T-helper 17 cell (primary cell): ENCODE results near the gene TSG101. TPM values are rescaled to one million over a fixed set of nuclear protein-coding genes. Genes with fewer than 3 reads are reported as not detected.

Source experiments
- ATAC-seq: fragments of 150-1000 bp; cut with Tn5 transposase; 2 replicates; pipeline ENCODE4 v1.10.0; 2021; ENCODE audit warnings: mild to moderate bottlenecking, moderate library complexity
- DNase-seq, 3 donors: peaks; one replicate each; pipeline versions ENCODE4 v3.0.0 to v3.0.0-alpha.2; 2020 to 2021
- H3K9me3 ChIP-seq: one replicate; pipeline ENCODE4 v1.7.0; 2013; ENCODE audit warnings: low read length, mild to moderate bottlenecking; ENCODE audit not compliant: control insufficient read depth, poor library complexity, severe bottlenecking
- H3K27ac Mint-ChIP-seq: one replicate; pipeline ENCODE4 v1.8.0; 2022; ENCODE audit warnings: mild to moderate bottlenecking, moderate library complexity, mixed read lengths
- H3K27me3 Mint-ChIP-seq: one replicate; pipeline ENCODE4 v1.8.0; 2022; ENCODE audit warnings: mixed read lengths
- H3K36me3 Mint-ChIP-seq: one replicate; pipeline ENCODE4 v1.8.0; 2022; ENCODE audit warnings: low read depth, mixed read lengths
- H3K4me1 Mint-ChIP-seq: one replicate; pipeline ENCODE4 v1.8.0; 2022; ENCODE audit warnings: mild to moderate bottlenecking, mixed read lengths
- H3K4me3 Mint-ChIP-seq: one replicate; pipeline ENCODE4 v1.8.0; 2022; ENCODE audit warnings: mild to moderate bottlenecking, moderate library complexity, mixed read lengths
- total RNA-seq, 4 donors: library from RNA in 2 of 4; stranded (reverse) in 2 of 4; gene quantifications; one replicate each; pipeline ENCODE4 v1.2.3 and lab custom pipeline; 2022 to 2026

The TSG101 gene
- total RNA-seq = 10 to 100 TPM; 15.8 to 15.9 TPM
- 18.7 to 36.5 reads per million in 2 donors for total RNA-seq (lab: John Stamatoyannopoulos, UW)

GRCh38 chr11:18526521-18527296 is at the start of gene TSG101:
TSG101 (minus strand) TSS chr11:18526942; CDS start chr11:18526816, 126 bp downstream.
- peaks cover 38% of the 10 kb centered on the region for H3K4me1 Mint-ChIP-seq
- H3K27ac Mint-ChIP-seq = peak within 1 kb of the TSS; percentile 100
- DNase-seq = peak; percentile 84 to 89 (median 84)
- ATAC-seq = peak; percentile 90
- no peaks in the 10 kb centered on the region for H3K9me3 ChIP-seq
- peak within 1 kb of the TSS; percentile 97 for H3K4me3 Mint-ChIP-seq
- no peaks in the 10 kb centered on the region for H3K27me3 Mint-ChIP-seq
- peaks cover 16% of the 10 kb centered on the region for H3K36me3 Mint-ChIP-seq

DNA sequence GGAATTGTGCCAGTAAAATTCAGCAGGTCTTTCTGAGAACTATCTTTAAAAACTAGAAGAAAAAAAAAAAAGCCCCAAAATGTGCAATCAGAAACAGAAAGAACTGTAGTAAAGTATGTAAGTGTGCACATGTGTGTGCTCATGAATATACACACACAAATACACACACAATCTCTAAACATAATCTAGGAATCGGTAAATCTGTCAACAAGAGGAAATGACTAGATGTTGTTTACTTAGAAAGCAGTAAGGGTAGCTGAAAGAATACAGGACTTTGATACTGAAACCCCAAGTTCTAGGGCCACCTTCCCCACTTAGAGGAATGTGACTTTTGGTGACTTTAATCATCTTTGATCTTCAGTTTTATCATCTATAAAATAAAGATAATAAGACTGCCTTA is 48.6 kb upstream of the TSG101 start:
- no peaks in the 10 kb centered on the region for H3K9me3 ChIP-seq
- Mint-ChIP-seq H3K4me3 (no peak overlapping the region), H3K36me3 (peaks cover 8% of the 10 kb centered on the region), H3K4me1 (peaks cover 13% of the 10 kb centered on the region), H3K27me3 (no peaks in the 10 kb centered on the region), H3K27ac (peak overlapping the region; percentile 68)
- DNase-seq (no peak), ATAC-seq (no peak)

DNA sequence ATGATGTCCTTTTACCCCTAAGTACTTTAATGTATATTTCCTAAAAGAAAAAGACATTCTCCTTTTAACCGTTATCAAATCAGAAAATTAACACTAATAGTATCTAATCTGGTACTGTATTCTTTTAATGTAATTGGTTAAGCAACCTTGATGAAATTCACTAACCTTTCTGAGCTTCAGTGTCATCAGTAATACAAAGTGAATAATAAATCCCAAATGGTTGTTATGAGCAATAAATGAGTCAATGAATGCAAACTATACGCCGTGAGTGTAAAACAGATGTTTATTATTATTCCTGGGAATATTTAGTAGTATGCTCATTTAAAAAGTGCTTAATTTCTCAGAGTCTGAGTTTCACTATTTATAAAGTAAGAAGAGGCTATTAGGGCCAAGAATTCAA is 40.3 kb upstream of the TSG101 start:
- Mint-ChIP-seq H3K36me3 (peaks cover 3% of the 10 kb centered on the region), H3K4me1 (peaks cover 6% of the 10 kb centered on the region), H3K27ac (peak overlapping the region; percentile 54), H3K4me3 (no peak overlapping the region), H3K27me3 (no peaks in the 10 kb centered on the region)
- no peak for DNase-seq
- no peaks in the 10 kb centered on the region for H3K9me3 ChIP-seq
- ATAC-seq = no peak

GRCh38 chr11:18566406-18566805 is 39.7 kb upstream of the TSG101 start:
- H3K27me3 Mint-ChIP-seq = no peaks in the 10 kb centered on the region
- no peak overlapping the region for H3K4me3 Mint-ChIP-seq
- DNase-seq (no peak), ATAC-seq (no peak)
- no peaks in the 10 kb centered on the region for H3K9me3 ChIP-seq
- peaks cover 3% of the 10 kb centered on the region for H3K4me1 Mint-ChIP-seq
- H3K27ac Mint-ChIP-seq = no peak overlapping the region
- H3K36me3 Mint-ChIP-seq = peaks cover 2% of the 10 kb centered on the region

- no peaks in the 10 kb centered on the region for H3K9me3 ChIP-seq
- ATAC-seq (no peak), DNase-seq (no peak)
- peaks cover 2% of the 10 kb centered on the region for H3K4me1 Mint-ChIP-seq
- no peak overlapping the region for H3K4me3 Mint-ChIP-seq
- no peak overlapping the region for H3K27ac Mint-ChIP-seq
- no peaks in the 10 kb centered on the region for H3K36me3 Mint-ChIP-seq
- no peaks in the 10 kb centered on the region for H3K27me3 Mint-ChIP-seq
Measured at GRCh38 chr11:18564149-18564548, 37.4 kb upstream of the TSG101 start.

DNA sequence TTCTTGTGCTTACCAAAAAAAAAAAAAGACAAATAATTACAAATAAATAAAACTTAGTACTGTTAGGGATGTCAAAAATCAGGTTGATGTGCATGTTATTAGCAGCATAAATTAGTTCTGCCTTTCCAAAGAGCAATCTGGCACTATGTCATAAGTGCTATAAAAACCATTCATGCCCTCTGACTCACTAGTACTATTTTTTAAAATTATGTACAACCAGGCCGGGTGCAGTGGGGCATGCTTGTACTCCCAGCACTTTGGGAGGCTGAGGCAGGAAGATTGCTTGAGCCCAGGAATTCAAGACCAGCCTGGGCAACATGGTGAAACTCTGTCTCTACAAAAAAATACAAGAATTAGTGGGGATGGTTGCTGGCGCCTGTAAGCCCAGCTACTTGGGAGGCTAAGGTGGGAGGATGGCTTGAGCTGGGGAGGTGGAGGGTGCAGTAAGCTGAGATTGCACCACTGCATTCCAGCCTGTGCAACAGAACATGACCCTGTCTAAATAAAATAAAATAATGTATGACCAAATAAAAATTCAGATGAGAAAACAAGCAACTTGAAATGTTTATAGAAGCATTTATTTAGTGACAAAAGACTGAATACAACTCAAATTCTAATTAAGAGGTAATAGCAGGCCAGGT is 36.5 kb upstream of the TSG101 start:
- Mint-ChIP-seq H3K27me3 (no peaks in the 10 kb centered on the region), H3K36me3 (no peaks in the 10 kb centered on the region), H3K4me3 (no peak overlapping the region)

DNA sequence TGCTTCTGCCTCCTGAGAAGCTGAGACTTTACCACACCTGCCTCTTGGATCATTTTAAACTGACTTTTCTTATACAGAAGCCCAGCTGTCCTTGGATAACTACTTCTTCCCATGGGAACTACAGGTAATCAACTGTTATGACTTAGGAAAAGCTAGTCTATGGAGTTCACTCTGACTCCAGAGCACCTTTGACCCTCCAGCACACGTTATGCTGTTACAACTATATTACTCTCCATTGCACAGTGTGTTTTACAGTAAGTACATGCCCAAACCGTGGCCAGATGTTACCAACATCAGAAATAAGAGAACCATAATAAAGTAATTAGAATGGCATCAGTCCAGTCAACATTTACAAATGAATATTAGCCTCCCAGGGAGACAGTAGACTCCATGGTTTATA is 21.3 kb upstream of the TSG101 start:
- Mint-ChIP-seq H3K4me1 (peaks cover 3% of the 10 kb centered on the region), H3K27ac (no peak overlapping the region), H3K27me3 (no peaks in the 10 kb centered on the region), H3K4me3 (no peak overlapping the region), H3K36me3 (peaks cover 3% of the 10 kb centered on the region)
- ATAC-seq (no peak), DNase-seq (no peak)
- H3K9me3 ChIP-seq = no peaks in the 10 kb centered on the region

More for the DNA sequence above, 36.5 kb upstream of the TSG101 start:
- no peaks in the 10 kb centered on the region for H3K9me3 ChIP-seq
- Mint-ChIP-seq H3K4me1 (peaks cover 1% of the 10 kb centered on the region), H3K27ac (peak overlapping the region; percentile 65)
- ATAC-seq (no peak), DNase-seq (no peak)

- no peaks in the 10 kb centered on the region for H3K36me3 Mint-ChIP-seq
Measured at GRCh38 chr11:18540207-18541009, 13.7 kb upstream of the TSG101 start.

GRCh38 chr11:18536209-18536608 is 9.5 kb upstream of the TSG101 start:
- H3K27ac Mint-ChIP-seq = peak overlapping the region; percentile 67
- peaks cover 7% of the 10 kb centered on the region for H3K4me1 Mint-ChIP-seq
- no peaks in the 10 kb centered on the region for H3K36me3 Mint-ChIP-seq
- DNase-seq (no peak), ATAC-seq (no peak)
- H3K27me3 Mint-ChIP-seq = no peaks in the 10 kb centered on the region
- H3K4me3 Mint-ChIP-seq = no peak overlapping the region
- H3K9me3 ChIP-seq = no peaks in the 10 kb centered on the region

More at GRCh38 chr11:18540207-18541009, 13.7 kb upstream of the TSG101 start:
- peaks cover 7% of the 10 kb centered on the region for H3K4me1 Mint-ChIP-seq
- peak overlapping the region; percentile 88 for H3K27ac Mint-ChIP-seq
- no peaks in the 10 kb centered on the region for H3K27me3 Mint-ChIP-seq
- H3K9me3 ChIP-seq = no peaks in the 10 kb centered on the region
- ATAC-seq (peak; percentile 82), DNase-seq (no peak)
- no peak overlapping the region for H3K4me3 Mint-ChIP-seq

- H3K36me3 Mint-ChIP-seq = no peaks in the 10 kb centered on the region
- H3K27me3 Mint-ChIP-seq = no peaks in the 10 kb centered on the region
- no peak overlapping the region for H3K4me3 Mint-ChIP-seq
- no peaks in the 10 kb centered on the region for H3K4me1 Mint-ChIP-seq
- no peaks in the 10 kb centered on the region for H3K9me3 ChIP-seq
- DNase-seq = no peak
- H3K27ac Mint-ChIP-seq = peak overlapping the region; percentile 81
- no peak for ATAC-seq
Measured at GRCh38 chr11:18534245-18534644, 7.5 kb upstream of the TSG101 start.

DNA sequence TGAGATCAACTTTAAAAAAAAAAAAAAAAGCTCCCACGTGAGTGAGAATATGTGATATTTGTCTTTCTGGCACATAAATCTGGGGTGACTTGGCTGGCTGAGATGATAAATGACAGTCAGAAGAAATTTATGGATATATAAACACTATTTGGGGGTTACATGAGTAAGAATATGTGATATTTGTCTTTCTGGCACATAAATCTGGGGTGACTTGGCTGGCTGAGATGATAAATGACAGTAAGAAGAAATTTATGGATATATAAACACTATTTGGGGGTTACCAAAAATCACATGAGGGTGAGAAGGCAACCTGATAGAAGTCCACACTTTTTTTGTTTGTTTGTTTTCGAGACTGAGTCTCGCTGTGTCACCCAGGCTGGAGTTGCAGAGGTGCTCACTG is 6.6 kb upstream of the TSG101 start:
- no peaks in the 10 kb centered on the region for H3K27me3 Mint-ChIP-seq
- no peaks in the 10 kb centered on the region for H3K9me3 ChIP-seq
- DNase-seq = no peak
- no peaks in the 10 kb centered on the region for H3K36me3 Mint-ChIP-seq
- no peak for ATAC-seq
- peaks cover 4% of the 10 kb centered on the region for H3K4me1 Mint-ChIP-seq
- H3K4me3 Mint-ChIP-seq = no peak overlapping the region
- H3K27ac Mint-ChIP-seq = peak overlapping the region; percentile 81

- Mint-ChIP-seq H3K27me3 (no peaks in the 10 kb centered on the region), H3K27ac (peak overlapping the region; percentile 100), H3K4me3 (peak overlapping the region; percentile 97), H3K36me3 (peaks cover 10% of the 10 kb centered on the region), H3K4me1 (peaks cover 30% of the 10 kb centered on the region)
- no peaks in the 10 kb centered on the region for H3K9me3 ChIP-seq
- DNase-seq = no peak
- ATAC-seq = no peak
Measured at GRCh38 chr11:18527512-18527911, 770 bp upstream of the TSG101 start.

- Mint-ChIP-seq H3K36me3 (peaks cover 16% of the 10 kb centered on the region), H3K4me3 (peak overlapping the region; percentile 97), H3K4me1 (peaks cover 39% of the 10 kb centered on the region), H3K27me3 (no peaks in the 10 kb centered on the region), H3K27ac (peak overlapping the region; percentile 100)
- no peak for DNase-seq
- no peak for ATAC-seq
- H3K9me3 ChIP-seq = no peaks in the 10 kb centered on the region
Measured at GRCh38 chr11:18526130-18526520, 617 bp downstream of the TSG101 start.
